Activated T-cell treated with anti-CD3 and anti-CD28 coated beads for 48 hours (primary cell): ENCODE measurements around the gene CBS.
"Not testable (repeated sequence)": the region's sequence is repeated elsewhere in the genome, so short reads cannot be mapped to it uniquely, and the experiment has no call there.

Experiments used
- DNase-seq: peaks from one replicate; pipeline ENCODE4 v3.0.0-alpha.2; 2020; ENCODE audit warnings: low read depth

CBS gene

GRCh38 chr21:43068065-43068464 lies 7.6 kb downstream of the CBS start:
- not testable (repeated sequence) for DNase-seq

GRCh38 chr21:43066690-43067089 lies 8.9 kb downstream of the CBS start:
- not testable (repeated sequence) for DNase-seq

- not testable (repeated sequence) for DNase-seq
Observed at GRCh38 chr21:43065991-43066390, 9.6 kb downstream of the CBS start.

GRCh38 chr21:43064265-43064917 lies 11.2 kb downstream of the CBS start:
- DNase-seq, result not testable (repeated sequence)

GRCh38 chr21:43062955-43063664 lies 12.5 kb downstream of the CBS start:
- not testable (repeated sequence) for DNase-seq

GRCh38 chr21:43053112-43053511 lies 22.5 kb downstream of the CBS start:
- DNase-seq, result not testable (repeated sequence)

GRCh38 chr21:43045876-43046821 lies 29.5 kb downstream of the CBS start:
- DNase-seq, result not testable (repeated sequence)

DNA sequence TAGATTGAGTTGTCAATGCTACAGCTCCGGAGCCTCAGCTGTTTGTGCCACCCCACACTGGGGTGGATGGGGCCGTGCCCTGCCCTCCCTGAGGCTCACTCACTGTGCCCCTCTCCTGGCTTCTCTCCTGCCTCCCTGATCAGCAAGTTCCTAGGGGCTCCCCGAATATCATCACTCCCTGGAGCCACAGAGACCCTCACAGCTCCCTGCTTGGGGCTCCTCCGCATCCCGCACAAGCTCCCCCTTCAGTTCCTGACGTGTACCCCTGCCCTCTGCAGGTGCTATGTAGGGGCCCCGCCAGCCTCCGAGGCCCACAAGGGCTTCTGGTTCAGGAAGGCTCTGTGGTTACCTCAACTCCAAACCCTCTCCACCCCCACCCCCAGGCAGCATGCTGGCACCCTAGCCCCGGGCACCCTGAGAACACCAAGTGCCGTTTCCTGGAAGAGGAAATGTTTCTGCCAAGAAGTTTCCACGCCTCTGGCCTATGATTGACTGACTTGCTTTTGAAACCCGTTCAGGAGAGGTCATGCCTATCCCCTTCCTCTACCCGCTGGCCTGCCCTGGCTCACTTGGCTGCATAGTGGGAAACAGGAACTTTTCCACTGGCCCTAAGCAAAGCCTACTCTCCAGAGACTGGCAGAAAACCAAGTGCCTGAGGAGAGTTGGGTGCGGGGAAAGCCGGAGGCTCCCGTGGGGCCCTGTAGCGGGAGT lies 30.3 kb downstream of the CBS start:
- not testable (repeated sequence) for DNase-seq

- not testable (repeated sequence) for DNase-seq
Observed at GRCh38 chr21:43044547-43044946, 31.1 kb downstream of the CBS start.

- DNase-seq, result not testable (repeated sequence)
Observed at GRCh38 chr21:43043291-43043690, 32.3 kb downstream of the CBS start.

- DNase-seq, result not testable (repeated sequence)
Observed at GRCh38 chr21:43042169-43042568, 33.5 kb downstream of the CBS start.

DNA sequence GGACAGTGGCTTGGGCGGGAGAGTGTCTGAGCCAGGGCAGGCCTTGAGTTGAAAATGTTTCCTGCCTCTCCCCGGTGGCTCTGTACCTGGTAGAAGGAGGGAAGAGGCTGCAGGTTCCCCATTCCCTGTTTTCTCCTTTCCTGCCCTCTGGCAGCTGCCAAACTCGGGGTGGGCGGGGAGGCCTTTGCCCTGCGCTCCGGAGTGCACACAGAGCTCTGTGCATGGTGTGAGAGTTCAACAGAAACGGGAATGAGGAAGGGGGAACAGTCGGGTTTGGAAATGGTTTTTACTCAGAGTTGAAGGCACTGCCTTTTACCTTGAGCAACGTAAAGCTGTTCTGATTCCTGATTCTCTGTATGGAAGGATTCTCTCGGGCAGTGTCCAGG lies 37.0 kb downstream of the CBS start:
- DNase-seq, result not testable (repeated sequence)

DNA sequence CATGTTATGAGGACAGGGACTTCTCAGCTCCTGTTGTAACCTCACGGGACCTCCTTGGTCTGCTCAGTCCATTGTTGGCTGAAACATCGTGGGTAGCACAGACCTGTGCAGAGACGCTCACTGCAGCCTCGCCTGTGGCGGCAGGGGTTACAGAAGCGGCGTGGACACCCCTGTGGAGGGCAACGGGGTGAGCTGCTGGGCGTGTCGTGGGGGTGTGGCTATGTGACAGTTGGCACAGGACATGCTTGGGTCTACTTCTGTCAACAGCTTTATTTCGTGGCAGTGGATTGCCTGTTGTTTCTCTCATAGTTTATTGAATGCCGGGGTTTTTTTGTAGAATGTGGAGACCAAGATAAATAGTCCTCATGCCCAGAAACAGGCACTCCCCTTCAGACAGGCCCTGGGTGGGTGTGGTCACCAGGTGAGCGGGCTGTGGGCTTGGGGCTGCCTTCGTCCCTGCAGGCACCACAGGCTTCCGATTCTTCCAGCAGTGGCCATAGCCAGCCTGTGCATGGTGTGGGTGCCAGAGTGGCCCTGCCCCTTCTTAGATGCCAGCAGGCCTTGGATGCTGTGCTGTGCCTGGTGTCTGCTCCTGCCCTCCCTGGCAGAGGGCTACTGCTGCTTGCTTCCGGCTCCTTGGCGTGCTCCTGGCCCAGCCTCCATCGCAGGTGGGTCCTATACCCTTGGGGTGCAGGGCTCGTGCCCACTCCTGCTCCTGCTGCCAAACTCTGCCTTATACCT lies 37.5 kb downstream of the CBS start:
- DNase-seq, result not testable (repeated sequence)

DNA sequence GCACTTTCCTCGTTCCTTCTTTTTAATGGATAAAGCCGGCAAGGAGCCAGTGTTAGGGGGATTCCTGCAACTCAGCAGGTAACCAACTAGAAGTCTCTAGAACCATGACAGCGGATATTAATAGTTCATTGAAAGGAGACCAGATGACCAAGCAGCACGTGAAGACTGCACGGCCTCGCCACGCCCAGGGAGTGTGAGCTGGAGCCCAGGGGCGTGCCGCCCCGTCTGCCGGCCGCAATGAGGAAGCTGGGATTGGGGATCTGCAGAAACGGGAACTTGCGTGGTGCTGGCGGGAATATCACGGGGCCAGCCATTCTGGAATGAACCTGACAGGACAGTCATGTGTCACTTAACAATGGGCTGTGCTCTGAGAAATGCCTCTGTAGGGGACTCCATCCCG lies 38.7 kb downstream of the CBS start:
- not testable (repeated sequence) for DNase-seq

DNA sequence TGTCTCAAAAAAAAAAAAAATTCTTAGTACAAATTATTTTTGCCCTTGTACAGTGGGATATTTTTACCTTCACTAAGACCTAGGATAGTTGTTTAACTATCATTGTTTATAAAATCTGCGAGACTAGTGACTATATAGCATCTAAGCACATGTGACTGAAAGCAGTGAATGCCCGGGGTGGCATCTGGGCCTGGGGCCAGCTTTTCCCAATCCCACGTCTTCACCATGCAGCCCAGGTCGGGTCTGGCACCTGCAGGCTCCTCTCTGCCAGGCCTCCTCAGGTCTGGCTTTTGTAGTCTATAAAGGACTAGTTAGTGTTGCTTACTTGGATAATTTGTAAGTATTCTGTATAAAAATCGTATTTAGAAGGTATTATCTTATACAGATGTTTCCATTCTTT lies 40.8 kb downstream of the CBS start:
- no peak for DNase-seq

- no peak for DNase-seq
Observed at GRCh38 chr21:43034101-43034500, 41.5 kb downstream of the CBS start.

- no peak for DNase-seq
Observed at GRCh38 chr21:43031121-43031619, 44.5 kb downstream of the CBS start.

DNA sequence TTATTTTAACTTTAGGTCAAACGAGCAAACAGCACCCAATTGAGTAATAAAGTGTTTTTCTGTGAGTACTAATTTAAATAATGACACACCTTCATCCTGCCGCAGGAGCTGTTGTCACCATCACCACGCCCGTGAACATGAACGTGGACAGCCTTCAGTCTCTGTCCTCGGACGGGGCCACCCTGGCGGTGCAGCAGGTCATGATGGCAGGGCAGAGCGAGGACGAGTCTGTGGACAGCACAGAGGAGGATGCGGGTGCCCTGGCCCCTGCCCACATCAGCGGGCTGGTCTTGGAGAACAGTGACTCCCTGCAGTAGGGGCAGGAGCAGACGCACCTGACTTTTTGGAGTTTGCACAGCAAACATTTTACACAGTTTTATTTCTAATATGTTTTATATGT lies 45.9 kb downstream of the CBS start:
- DNase-seq, result no peak

- no peak for DNase-seq
Observed at GRCh38 chr21:43027846-43028731, 47.5 kb downstream of the CBS start.

DNA sequence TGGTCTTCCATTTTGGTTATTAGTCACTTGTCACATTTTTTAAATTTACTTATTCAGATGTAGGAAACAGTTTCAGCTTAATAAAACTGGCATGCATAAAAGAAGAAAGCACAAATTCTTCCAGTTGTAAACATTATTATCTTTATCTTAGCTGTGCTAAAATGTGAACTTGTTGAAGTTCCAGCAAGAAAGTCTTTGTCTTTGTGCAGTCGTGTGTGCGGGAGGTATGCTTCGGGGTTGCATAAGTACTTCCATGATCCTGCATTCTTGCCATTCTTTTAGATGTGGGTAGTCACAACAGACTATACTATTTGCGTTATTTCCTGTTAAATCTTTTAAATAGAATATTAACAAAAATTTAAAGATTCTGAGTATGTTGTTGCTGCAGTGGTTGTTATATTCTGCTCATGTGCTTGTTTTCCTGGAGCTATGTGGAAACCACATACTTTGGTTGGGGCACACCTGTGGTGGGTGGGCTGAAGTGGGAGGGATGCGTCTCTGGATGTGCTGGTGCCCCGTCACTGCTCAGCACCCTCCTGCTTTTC lies 49.9 kb downstream of the CBS start:
- DNase-seq, result no peak
